Measurements from ENCODE around the gene NCMAP.

Gene NCMAP

DNA sequence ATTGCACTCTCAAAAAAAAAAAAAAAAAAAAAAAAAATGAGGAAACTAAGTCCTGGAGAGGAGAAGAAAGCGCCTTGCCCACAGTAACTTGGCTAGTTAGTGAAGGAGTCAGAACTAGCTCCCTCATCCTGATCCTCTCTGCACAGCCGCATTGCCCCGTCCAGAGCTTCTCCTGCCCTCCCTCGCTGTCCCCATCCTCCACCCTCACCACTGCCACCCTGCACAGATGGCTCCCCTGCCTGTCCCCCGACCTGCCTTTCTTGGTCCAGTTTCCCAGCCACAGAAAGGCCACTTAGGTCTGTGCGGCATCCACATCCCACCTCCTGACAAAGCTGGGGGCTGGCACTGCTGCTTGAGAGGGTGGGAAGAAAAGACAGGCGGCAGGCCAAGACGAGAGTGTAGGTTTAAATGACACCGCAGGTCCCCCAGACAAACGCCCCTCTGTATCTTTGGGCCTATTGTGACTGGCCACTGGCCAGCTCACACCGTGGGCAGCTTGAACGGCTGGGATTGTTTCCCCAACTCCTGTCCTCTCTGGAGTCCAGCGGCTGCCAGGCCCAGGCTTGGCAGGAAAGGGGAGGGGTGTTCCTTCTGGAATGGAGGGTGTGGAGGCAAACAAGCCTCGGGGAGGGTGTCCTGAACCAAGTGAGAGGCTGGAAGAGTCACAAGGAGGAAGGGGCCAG, 20.2 kb downstream of the NCMAP start:
- no peak for DNase-seq

DNA sequence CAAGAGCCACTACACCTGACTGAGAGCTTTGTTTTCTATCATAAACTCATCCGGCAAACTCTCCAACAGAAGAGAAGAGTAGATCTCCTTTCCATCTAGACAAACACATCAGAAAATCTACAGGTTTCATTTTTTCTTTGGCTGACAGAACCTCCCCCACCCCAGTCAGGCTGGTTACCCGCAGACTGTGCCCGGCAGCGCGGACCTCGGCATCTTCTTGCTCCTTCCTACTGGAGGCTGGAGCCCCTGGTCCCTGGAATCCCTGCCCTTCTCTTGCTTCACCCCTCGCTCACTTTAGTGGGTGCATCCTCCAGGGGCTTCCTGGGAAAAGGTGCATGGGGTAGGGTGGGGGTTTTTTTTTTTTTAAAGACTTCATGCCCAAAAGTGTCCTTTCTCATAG, 23.0 kb downstream of the NCMAP start:
- DNase-seq, result no peak

DNA sequence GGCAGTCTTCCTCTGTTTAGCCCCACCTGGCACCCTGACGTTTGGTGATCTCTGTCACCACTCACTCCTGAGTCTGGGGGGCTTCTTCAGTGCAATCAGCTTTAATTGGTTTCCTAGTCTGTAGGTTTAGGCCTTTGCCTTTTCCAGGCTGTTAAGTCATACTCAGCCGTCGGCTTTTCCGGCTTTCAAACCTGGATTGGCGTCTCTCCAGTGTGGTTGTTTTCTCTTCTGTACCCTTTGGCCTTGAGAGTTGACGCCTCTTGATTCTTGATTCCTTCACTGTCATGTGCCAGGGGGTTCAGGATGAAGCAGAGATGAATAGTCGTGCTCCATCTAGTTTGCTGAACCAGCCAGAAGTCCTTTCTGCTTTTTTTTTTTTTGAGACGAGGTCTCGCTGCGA, 24.9 kb downstream of the NCMAP start:
- DNase-seq, result no peak

DNA sequence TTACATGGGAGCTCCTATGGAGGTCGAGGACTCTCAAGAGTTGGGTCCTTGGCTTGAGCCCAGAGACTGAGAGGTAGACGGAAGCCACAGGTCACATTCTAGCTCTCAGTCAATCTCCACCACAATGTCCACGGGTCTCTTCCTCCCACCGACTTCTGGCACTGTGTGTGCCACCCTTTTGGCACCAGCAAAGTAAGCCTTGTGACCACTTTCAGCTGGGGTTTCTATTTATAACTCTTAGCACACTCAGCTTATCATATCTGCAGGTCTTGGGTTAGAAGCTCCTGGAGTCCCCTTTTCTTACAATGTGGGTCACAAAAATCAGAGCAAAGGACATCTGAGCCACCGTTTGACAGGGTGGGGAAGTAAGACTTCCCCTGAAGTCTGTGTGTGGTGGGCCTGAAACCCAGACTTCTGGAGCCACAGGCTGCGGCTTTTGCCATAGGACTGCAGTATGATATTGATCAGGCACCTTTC, 28.3 kb downstream of the NCMAP start:
- DNase-seq, result no peak

DNA sequence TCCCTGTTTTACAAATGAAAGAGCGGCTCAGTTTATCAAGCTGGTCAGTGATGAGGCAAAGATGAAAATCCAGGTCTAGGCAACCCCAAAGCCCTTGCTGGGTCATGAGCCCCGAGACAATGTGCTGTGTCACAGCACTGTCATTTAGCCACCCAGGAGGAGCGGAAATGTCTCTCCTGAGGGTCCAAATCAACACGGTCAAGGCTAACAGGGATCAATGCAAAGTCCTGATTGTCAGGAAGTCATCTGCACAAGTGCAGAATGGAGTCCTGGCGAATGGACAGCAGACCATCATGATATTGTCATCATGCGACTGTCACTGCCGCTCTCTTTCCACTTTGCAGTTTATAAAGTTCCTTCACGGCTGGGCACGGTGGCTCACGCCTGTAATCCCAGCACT, 30.2 kb downstream of the NCMAP start:
- no peak for DNase-seq

DNA sequence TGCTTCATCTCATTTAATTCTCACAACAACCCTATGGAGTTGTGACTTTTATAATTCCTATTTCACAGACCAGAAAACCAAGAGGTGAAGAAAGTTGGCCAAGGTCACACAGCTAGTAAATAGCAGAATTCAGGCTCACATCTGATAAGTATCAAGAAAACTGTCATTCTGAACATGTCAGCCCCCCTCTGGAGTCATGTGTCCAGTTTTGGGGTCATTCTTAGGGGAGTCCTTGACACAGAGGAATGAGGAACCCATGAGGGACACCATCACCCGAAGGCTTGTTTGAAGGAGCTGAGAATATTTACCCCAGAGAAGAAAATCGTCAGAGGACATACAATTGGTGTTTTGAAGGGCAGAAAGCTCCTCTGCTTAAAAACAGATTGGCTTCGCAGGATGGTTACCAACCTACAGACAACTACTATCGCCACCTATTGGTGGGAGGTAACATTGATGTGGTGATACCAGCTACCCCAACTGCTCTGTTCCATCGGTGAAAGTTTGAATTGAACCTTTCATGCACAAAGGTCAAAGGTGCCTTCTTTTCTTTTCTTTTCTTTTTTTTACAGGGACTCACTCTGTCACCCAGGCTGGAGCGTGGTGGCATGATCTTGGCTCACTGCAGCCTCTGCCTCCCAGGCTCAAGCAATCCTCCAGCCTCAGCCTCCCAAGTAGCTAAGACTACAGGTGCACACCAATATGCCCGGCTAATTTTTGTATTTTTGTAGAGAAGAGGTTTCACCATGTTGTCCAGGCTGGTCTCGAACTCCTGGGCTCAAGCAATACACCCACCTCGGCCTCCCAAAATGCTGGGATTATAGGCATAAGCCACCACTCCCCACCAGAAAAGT, 31.3 kb downstream of the NCMAP start:
- peak; percentile 56 for DNase-seq

DNA sequence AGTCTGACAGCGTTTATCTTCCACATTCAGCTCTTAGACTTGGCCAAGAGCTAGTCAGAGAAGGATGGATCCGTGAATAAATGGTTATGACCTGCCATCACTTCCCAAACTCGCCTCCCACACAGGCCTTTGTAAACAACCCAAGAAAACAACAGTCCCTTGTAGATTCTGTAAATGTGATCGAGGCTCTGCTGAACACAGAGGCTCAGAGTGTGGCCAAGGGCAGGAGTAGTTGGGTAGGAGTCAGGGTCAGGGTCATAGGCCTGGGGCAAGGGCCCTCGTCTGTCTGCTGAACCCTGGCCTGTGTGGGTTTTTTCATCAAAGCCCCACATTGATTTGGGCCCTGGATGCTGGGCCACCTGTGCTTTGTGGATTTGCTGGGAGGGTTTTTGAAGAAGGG, 32.7 kb downstream of the NCMAP start:
- DNase-seq, result no peak

DNA sequence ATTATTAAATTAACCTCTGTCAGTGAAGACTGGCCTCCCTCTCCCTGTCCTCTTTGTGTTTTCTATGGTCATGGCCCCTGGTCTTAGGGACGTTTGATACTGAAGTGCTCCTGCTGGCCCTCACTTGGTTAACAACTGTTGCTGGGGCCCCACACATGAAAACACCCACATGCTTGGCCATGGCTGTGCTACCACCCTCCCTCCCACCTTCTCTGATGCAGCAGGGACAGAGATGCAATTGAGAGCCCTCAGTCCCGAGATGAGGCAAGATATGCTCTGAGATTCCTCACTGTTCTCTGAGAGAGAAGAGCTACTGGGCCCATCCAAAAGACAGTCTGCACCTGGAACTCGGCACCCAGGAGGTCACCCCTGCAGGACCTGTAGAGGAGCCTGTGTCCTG, 33.3 kb downstream of the NCMAP start:
- no peak for DNase-seq

DNA sequence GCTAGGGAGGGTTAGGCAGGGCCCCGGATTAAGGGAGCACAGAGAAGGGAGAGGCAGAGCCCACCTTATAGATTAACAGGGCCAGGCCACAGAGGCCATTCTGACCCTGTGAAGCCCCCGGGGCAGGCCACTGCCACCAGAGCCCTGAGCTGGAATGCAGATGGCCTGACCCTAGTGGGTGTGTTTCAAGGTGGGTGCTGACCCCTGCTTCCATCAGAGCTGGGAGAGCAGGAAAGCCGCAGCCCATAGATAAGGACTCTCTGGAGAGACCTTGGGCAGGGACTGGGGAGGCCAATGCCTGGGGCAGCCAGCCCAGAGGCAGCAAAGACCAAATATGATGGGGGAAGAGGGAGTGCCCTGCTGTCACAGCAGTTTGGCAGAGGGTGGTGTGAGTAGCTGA, 35.9 kb downstream of the NCMAP start:
- no peak for DNase-seq

DNA sequence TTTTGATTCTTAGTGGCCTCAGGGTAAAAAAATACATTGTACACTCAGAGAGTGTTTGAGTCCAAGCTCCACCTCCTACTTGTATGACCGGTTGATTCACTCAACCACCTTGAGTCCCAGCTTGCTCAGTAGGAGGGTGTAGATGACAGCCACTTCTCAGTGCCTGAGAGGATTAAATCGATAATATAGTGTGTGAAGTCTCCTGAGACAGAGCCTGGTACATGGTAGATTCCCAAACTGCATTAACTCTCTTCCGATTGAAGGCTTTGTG, 38.4 kb downstream of the NCMAP start:
- DNase-seq, result no peak

DNA sequence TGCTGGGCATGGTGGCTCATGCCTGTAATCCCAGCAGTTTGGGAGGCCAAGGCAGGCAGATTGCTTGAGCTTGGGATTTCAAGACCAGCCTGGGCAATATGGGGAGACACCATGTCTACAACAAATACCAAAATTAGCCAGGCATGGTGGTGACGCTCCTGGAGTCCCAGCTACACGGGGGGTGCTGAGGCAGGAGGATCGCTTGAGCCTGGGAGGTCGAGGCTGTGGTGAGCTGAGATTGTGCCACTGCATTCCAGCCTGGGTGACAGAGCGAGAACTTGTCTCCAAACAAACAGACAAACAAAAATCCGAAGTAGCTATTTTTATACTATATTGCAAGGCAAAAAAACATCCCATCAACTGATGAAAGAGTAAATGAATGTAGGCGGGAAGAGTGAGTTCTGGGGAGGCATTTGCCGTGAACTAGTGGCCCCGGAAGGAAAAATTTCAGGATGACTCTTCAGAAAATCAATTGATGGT, 40.6 kb downstream of the NCMAP start:
- DNase-seq, result no peak

DNA sequence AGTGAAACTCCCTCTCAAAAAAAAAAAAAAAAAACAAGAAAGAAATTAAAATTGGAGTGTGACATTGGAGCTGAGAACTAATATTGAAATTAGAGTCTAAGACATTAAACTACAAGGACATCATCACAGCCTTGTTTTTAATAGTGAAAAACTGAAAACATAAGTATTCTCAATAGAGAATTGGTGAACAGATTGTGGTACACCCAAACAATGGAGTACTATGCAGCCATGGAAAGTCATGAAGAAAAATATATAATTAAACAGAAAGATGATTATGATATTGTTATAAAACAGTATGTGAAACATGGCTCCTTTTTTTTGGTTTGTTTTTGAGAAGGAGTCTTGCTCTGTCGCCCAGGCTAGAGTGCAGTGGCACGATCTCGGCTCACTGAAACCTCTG, 43.4 kb downstream of the NCMAP start:
- no peak for DNase-seq

DNA sequence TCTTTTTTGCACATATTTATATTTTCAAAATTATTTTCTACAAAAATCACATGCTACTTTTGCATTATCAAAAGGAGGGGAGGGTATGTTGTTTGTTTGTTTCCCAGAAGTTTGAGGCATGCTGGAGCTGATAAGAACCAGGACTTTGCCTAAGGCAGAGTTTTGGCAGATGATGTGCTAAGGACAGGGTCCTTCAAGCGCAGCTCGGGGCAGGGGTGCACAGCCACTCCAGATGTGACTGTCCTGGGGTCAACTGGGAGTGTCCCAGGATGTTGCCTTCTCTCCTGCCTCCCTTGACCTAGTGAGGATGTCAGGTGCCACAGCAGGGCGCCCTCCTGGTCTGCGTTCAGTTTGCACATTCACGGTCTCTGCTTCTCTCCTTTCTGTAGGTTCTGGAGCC, 44.7 kb downstream of the NCMAP start:
- no peak for DNase-seq

DNA sequence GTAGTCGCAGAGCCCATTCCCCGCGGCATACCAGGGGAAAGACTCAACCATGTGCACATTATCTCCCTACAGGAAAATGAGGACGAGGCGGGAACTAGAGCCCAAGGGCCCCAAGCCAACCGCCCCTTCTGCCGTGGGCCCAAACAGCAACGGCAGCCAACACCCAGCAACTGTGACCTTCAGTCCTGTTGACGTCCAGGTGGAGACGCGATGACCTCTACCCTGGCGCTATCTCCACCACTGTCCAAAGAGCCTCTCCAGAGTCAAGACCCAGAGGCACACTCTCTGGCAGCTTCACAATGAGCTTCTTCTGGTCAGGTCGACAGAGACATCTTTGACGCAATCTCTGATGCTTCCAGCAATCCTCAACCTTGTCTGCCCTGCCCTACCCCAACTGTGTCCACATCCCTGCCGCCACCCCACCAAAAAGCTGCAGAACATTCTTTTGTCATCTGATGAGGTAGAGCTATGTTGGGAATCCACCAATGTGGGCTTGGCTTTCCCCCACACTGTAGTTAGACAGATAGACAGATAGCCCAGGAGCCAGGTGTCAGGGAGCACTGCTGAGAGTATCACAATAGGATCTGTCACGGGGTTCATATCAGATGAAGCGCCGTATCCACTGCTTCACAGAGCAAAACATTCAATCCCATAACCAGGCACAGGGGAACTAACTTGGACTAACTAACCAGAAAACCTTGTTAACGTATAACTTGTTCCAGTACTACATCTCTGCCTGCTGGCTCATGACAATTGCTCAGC, 49.8 kb downstream of the NCMAP start:
- no peak for DNase-seq

DNA sequence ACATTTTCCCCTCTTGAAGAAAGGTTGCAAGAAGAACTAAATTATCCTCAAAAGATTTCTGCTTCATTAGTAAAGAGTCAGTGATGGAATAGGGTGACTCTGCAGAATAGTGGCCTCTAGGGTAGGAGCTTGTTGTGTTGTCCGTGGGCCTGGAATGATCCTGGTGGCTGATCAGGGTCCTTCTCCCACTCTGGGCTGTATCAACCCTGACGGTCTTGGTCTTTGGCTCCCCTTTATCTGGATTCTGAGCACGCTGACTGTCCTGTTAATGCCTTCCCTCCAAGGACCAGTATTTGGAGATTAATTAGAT, 50.4 kb downstream of the NCMAP start:
- no peak for DNase-seq

DNA sequence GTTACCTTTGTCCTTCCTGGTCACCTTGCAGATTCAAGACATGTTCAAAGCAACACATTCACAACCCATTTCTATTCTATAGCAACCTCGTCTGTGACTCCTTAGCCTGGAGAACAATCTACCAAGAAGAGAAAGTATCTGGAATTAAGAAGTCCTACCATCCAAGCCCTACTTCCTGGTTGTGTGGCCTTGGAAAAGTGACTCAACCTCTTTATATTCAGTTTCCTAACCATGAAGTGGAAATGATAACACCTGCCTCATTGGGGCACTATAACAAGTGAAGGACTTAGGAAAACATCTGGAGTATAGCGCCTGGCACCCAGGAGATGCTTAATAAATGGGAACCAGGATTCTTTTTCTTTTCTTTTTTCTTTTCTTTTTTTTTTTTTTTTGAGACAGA, 50.7 kb downstream of the NCMAP start:
- no peak for DNase-seq

DNA sequence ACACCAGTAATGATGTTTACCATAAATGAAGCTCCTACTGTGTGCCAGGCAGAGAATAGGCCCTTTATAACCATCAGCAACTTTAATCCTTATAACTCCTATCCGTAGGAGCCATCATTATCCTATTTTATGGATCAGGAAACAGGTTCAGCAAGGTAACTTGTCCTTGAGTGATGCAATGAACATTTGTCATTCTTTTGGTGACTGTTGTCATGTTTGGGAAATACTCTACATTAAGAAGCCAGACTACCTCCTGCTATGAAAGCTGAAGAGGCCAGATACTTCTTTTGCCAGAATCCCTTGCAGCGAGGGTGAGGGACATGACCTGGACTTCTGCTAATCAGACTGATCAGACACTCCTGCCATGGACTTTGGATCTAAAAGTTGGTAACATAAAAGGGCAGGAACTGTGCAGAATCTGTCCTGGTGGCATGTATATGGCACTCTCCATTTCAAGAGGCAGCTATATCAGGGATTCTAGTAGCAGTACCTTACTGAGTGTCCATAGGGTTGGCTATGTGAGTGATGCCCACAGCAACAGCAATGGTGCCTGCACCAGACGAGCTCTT, 54.1 kb downstream of the NCMAP start:
- DNase-seq, result no peak

DNA sequence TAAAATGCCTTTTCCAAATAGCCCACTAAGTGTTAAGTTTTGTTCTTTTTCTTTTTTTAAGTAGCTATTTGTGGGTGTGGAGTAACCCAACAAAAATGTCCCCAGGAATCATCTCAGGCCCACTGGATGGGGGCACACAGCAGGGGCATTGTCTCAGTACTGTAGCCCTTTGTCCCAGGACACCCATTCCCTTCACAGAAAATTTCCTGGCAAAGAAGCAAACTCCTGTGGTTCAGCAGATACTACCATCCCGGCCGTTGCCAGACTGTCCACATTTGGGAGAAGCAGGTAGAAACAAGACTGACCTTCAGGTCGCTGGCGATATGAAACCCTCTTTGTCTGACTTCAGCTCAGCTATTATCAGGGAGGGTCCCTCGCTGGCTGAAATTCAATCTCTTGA, 63.5 kb downstream of the NCMAP start:
- no peak for DNase-seq

DNA sequence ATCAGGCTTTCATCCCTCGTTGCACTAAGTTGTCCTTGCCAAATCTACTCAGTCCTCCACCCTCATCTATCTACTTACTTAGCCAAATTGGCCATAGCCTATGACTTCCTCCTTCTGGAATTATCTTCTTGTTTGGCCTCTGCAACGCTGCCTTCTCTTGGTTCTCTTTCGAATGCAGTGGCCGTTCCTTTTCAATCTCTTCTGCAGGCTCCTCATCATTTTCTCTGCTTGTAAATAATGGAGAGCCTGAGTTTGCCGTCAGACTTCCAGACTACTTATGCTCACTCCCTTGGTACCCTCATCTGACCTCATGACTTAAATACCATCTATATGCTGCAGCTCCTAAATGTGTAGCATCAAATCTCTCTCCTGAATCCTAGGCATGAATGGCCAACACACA, 64.8 kb downstream of the NCMAP start:
- no peak for DNase-seq

DNA sequence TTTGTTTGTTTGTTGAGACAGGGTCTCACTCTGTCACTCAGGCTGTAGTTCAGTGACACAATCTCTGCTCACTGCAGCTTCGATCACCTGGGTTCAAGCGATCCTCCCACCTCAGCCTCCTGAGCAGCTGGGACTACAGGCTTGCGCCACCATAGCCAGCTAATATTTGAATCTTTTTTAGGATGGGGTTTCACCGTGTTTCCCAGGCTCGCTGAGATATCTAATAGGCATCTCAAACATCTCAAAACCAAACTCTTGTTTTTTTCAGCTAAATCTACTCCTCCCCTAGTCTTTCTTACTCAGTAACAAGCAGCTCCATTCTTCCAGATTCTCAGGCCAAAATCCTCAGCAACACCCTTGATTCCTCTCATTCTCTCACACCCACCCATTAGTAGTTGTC, 65.2 kb downstream of the NCMAP start:
- DNase-seq, result no peak

DNA sequence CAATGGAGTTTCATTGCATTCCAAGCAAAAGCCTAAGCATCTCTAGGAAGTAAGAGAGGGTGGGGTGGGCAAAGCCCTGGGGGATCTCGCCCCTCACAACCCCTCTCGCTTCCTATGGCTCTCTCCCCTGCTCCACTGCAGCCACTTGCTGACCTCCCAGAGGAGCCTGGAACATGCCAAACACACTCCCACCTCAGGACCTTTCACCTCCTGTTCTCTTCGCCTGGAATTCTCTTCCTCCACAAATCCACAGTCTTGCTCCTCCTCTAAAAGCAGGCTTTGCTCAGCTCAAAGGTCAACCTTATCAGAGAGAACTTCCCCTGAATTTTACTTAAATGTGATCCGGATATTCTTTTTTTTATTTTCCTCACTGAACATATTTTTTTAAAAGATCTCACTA, 66.3 kb downstream of the NCMAP start:
- DNase-seq, result no peak

DNA sequence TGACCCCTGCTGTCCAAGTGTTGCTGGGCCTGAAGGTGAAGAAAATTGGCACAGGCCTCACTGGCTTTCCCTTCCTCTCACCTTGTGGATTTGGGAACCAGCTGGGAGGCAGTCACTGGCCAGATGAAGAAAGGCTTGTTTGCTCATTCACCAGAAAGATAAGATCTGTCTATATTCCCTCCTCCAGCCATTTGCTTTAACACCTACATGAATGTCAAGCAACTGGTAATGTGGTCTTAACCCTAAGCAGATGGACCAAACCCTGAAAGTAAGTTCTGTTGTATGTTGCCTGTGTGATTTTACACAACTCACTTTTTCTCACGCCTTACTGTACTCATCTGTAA, 76.9 kb downstream of the NCMAP start:
- DNase-seq, result no peak

DNA sequence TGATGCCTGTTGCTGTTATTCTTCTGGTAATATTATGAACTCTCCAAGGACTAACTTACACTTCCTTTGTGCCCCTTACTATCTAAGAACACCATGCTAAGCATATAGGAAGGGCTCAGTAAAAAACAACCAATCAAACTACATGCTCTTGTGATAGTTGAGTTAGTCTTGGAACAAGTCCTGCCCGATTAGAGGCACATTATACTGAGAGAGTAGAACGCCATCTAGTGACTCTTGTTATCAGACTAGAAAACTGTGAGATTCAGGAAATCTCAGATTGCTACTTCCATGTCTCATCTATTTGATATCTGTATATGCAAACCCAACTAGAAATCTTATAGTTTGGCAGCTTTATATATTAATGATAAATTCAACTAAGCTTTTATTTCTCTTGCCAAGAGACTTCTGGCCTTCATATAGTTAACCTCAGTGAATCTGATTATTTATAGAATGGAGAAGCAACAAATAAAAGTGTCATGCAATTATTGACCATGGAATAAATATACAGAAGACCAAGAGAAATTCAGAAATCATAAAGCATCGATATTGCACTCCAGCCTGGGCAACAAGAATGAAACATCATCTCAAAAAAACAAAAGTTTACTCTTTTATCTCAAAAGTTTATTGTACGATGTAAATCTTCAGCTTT, 79.4 kb downstream of the NCMAP start:
- DNase-seq, result peak; percentile 44
